ENCODE data around the gene PHOX2B.
"Not testable (repeated sequence)": the region's sequence is repeated elsewhere in the genome, so short reads cannot be mapped to it uniquely, and the experiment has no call there.

Gene PHOX2B

DNA sequence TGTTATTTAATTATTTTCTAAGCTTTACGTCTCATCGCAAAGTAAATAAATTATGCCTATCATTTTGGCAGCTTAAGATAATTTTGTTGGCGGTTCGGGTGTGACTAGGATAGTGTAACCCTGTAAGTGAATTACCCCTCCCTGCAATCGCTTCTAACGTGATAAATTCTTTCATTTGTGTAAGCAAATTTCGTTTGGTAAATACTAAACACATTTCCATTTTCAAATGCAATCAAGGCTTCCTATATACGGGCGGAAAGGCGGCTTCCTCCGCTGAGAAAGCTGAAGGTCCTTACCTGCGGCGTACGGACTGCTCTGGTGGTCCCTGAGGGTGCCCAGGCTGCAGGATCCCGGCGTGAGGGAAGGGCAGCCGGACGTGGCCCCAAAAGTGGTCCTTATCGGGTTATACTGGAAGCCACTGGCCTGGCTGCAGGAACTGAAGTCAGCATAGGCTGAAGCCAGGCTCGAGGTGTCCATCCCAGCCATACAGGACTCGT is 403 bp downstream of the PHOX2B start:
- no peak for DNase-seq (ENCODE audit: low spot score)

DNA sequence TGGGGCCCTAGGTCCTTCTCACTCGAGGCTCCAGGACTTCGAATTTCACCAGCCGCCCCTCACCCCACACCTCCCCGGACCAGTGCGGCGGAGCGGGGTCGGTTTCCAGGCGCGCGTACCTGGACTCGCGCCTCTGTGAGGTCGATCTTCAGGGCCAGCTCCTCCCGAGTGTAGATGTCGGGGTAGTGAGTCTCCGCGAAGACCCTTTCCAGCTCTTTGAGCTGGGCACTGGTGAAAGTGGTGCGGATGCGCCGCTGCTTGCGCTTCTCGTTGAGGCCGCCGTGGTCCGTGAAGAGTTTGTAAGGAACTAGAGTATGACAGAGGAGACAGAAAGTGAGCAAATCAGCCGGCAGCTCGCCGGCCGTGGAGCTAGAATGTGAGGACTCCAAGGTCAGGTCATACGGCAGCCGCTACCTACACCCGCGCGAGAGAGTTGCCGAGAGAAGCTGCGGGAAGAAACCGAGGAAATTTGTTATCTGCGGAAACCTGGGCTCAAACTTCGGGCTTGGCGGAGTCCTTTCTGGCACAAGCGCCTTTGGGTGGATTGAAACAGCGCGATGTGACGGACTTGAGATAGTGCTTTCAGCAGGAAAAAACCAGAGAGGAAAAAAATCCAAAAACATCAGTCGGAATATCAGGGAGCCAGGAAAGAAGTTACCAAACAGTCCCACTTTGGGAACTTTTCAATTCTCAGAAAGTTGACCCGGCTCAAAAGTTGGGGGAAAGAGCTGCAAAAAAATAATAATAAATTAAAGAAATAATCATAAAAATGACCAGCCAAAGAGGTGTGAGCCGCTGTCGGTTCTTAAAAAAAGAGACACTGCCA is 1.1 kb downstream of the PHOX2B start:
- DNase-seq (ENCODE audit: low spot score): no peak

DNA sequence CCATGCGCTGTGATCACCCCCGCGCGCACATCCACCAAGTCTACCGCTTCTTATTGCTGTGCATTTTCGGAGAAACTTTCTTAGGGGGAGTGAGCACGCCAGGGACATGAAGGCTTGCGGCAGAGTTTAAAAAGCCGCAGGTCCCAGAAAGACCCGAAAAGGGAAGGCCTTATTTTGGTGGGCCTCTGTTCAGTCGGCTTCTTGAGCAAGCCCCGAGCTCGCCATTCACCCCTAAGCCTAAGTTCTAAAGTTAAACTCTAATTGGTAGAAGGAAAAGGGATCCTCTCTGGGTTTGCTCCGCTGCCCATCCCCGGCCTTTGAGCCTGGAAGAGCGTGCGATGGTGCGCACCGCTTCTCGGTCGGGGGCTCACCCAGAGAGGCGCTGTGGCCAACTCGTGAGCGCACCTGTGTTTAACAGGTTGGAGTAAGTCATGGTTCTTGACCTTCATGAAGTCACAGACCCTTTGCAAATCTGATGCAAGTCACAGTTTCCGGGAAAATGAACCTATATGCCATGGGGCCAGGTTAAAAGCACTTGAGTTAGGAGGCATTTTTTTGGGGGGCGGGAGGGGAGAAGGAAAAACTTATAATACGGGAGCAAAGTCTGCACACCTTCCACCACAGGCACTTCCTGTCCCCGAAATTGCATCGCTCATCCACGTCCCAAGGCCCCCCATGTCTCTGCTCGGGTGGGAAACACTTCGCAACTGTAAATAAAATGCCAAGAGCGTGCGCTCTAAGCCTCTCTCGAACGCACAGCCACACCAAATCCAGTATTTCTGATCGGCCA is 1.9 kb downstream of the PHOX2B start:
- DNase-seq (ENCODE audit: low spot score): no peak

DNA sequence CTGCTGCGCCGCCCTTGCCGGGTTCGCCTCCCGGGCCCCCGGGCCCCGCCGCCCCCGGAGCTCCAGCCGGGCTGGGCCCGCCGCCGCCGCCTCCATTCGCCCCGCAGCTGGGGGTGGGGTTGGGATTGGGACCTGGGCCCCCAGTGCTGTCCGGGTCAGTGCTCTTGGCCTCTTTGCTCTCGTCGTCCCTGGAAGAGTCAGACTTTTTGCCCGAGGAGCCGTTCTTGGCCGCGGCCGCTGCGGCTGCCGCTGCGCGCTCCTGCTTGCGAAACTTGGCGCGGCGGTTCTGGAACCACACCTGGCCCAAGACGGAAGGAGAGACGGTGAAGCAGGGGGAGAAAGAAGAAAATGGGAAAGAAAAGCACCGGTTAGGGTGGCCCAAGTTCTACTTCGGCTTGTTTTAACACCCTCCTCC is 2.5 kb downstream of the PHOX2B start:
- DNase-seq (ENCODE audit: low spot score): no peak

DNA sequence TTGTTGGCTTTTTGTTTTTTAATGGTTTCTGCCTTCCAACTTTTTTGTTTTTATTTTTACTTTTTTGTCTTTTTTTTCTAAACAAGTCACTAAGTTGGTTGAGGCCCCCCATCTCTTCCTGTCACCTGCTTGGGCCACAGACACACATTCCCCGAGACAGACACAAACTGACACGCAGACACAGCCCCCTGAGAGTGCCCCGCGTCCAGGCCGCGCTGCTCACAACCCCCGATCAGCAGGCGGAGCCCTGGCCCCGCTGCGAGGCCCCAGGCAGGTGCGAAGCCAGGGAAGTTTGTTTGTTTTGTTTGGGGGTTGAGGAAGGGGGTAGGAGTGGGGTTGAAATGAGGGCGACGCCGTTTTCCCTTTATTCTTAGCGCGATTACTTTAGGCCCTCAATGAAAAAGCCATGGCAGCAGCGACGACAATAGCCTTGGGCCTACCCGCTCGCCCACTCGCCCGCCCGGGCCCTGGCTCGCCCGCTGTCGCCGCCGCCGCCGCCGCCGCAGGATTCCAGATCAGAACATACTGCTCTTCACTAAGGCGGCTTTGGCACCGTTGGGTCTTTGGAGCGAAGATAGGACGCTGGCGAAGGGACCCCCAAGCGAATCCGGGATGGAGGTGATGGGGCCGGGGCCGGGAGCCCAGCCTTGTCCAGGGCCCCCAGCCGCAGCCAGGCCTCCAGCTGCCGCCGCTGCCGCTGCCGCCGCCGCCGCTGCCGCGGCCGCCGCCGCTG is 3.1 kb downstream of the PHOX2B start:
- no peak for DNase-seq (ENCODE audit: low spot score)

DNA sequence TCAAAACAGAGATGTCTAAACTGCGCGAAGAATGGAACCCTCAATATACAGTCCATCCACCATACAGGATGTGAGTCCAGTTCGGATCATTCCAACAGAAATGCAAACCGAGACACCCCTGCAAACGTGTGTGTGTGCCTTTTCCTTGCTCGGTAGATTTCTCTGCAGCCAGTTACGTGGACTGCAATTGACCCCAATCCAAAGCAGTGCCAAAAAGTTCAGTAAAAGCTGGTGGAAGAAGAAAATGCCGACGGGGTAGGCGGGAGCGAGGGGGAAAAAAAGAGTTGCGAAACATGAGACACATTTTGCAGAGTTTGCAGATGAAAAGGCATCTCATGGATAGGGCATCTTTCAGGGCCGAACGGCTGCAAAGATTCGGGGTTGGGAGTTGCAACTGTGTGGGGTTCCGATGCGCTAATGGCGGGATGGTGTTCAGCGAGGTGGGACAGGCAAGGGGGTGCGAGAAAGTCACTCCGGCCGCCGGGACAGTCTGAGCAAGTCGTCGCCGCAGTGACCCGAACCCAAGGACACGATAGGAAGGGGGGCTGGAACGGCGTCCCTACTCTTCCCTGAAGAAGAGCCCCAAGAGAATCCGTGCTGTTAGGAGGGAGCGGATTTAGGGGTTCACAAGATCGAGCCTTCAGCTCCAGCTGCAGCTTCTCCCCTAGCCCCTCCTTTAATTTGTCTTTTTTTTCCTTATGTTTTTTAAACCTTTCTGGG is 3.8 kb downstream of the PHOX2B start:
- DNase-seq (ENCODE audit: low spot score): no peak

DNA sequence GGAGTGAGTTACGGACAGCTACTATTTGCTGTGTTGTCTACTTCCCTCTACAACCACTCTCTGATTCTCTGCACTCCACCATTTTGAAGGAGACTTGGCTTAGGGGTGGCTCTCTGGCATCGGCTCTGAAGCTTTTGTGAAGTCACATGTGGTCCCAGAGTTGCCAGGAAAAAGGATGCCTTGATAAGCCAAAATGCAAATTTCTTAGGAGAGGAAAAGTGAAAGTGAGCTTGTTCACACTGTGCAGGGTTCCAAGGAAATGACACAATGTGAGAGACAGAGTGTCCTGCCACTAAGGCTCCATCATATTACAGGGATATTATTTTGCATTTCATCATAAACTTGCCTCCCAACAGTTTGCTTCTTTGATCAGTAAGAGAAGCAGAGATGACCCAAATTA is 7.2 kb downstream of the PHOX2B start:
- no peak for DNase-seq (ENCODE audit: low spot score)

DNA sequence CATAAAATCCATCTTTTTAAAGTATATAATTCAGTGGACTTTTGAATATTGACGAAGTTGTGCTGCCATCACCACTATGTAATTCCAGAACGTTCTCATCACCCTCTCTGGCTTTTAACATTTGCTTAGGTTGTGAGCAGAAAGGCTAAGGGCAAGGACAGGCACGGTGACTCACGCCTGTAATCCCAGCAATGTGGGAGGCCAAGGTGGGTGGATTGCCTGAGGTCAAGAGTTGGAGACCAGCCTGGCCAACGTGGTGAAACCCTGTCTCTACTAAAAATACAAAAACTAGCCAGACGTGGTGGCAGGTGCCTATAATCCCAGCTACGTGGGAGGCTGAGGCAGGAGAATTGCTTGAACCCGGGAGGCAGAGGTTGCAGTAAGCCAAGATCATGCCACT is 11.0 kb downstream of the PHOX2B start:
- DNase-seq (ENCODE audit: low spot score): not testable (repeated sequence)

DNA sequence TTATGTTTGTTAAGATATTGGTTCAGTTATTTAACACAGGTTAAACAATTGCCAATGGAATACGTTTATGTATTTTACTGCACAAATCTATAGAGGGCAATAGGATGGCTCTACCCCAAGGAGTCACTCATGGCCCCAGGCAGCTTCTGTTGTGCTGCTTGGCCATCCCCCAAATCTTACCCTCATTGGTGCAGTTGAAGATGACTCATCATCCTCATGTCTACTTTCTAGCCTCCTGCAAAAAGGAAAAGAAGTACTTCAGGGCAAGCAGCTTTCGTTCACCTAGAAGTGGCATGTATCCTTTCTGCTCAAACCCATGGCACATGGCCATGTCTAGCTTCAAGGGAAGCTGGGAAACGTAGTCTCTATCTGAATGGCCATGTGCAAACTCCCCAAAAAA is 14.2 kb downstream of the PHOX2B start:
- no peak for DNase-seq (ENCODE audit: low spot score)

DNA sequence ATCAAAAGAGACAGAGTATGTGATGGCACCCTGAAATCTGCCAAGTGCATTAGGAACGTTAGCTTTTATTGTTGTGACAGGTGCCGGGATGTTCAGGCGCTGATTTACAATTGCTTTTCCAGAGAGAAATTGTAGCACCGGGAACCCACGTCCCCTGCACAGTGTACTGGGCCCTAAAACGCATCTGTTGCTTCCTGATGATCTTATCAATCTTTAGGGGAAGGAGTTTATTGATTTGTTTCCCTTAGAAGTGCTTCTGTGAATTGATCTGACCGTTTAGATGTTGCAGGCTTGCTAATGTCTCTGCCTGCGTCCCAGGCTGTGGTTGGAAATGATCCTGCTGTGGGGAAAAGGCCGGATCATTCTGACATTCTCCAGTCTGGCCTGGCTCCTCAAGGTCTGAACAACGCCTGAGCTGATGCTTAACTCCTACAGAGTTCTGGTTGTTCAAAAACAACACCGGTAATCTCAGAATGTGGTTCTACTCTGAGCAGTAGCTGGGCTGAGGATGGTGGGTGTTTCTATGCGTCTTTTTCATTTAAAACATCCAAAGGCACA is 16.9 kb downstream of the PHOX2B start:
- DNase-seq (ENCODE audit: low spot score): no peak

DNA sequence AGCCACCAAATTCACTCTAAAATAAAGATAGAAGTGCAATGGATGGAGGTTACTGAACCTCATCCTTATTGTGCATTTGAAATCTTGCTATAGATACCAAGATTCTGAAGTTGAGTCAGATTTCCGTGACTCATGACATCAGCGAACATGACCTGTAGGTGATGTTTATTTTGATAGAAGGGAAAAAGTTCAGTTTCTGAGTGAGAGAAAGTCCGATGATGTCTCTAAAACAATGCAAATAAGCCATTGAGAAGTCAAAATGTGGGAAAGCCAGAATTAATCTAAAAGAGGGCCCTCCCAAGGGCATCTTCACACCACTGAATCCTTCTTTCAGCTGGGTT is 20.0 kb downstream of the PHOX2B start:
- DNase-seq (ENCODE audit: low spot score): no peak

DNA sequence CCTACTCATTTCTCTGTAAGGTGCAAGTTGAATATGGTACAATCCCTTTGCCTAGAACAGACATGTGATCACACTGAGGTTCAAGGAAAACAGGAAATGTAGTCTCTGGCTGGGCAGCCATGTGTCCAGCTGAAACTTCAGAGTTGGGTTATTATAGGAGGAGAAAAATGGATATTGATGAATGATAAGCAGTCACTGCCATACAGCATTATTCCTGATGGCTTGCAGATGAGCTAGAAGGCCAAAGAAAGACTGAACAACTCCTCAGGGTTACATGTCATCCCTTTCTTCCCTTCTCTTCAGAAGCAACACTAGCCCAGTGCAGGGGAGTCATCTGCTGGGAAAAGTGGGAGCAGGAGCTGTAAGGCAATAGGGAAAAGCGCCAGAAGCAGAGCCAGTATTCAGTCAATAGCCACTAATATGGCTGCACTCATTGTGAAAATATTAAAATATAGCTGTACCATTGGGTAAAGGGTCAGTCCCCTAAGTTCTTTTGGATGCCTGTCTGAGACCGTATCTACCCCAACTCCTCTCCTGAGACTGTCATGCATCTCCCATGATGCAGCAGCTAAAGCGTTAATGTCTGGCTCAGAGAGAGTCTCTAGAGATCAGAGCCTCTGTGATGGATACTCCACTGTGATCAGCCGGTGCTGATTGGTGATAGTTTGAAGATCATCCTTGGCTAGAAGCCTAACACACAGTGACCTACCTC is 20.5 kb downstream of the PHOX2B start:
- DNase-seq (ENCODE audit: low spot score): no peak

DNA sequence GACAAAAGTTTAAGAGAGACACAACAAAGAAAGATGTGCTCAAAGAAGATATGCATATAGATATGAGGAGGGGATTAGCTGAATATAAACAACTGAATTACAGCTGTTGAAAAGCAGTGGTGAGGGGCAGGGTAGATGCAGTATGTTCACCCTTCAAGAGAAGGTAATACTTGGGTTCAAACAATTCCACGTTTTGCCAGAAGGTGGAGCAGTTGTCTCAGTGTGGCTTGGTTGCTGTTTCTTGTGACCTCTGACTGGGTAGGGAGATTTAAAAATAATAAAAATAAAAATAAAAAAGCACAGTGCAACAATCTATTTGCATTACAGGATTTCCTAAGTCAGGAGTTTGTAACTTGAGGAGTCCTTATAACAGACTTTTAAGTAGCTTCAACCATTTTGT is 23.3 kb downstream of the PHOX2B start:
- DNase-seq (ENCODE audit: low spot score): no peak

DNA sequence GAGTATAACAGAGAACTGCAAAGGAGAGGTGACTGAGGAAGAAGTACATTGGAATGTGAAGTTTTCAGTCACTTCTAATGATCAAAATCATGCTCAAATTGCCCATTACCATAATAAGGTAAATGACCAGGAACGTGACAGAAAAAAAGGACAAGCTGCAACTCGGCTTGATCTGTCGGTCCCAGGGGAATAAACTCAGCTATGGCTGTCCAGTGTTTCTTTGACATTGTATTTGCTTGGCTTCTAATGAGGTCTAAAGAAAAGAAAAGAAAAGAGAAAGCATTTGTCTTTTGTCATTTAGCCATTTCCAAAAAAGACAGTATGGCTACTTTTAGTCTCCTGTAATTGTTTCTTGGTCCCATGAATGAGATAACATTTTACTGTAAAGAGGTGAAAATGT is 25.2 kb downstream of the PHOX2B start:
- no peak for DNase-seq (ENCODE audit: low spot score)

DNA sequence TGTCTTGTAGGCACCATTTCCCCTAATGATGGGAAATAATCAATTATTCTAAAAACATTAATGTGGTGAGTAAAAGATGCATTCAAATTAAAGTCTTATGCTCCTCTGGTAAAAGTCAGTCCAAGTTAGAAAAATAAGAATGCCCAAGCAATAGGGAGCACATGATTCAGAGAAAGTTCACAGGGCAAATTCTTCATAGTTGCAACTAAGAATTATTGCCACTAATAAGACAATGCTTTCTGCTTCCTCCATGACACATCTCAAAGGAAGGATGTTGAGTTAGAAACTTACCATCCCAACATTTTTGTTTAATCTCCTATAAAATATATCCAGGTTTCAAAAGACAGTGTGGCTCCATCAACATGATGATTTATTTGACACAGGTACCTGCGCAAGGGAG is 26.3 kb downstream of the PHOX2B start:
- DNase-seq (ENCODE audit: low spot score): no peak

DNA sequence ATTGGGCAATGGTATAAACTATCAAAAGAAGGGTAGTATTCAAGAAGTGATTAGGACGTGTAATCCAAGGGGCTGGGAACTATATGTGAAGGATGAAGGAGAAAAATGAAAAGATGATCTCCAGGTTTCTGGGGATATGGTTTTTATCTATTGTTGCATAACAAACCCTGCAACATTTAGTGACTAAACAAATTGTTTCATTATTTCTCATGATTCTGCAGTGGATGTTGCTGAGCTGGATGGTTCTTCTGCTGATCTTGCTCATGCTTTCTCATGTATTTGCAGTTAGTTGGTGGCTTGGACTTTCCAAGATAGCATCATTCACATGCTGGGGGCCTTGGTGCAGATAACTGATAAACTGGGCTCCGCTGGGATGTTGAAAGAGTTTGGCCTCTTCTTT is 29.1 kb downstream of the PHOX2B start:
- no peak for DNase-seq (ENCODE audit: low spot score)

DNA sequence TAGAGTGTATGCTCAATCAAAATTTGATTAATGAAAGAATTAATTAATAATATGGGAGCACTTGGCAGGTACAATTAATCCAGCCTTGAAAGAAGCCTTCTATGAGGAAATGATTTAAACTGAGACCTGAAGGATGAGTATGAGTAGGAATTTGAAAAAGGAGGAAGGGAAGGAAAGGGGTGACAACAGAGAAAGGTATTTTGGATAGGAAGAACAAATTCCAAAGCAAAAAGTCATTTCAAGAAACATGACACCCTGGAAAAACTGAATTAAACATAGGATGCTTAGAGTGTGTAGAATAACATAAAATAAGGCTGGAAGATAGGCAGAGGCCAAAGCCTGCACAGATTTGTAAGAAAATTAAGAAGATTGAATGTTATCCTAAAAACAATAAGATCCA is 29.6 kb downstream of the PHOX2B start:
- DNase-seq (ENCODE audit: low spot score): no peak

DNA sequence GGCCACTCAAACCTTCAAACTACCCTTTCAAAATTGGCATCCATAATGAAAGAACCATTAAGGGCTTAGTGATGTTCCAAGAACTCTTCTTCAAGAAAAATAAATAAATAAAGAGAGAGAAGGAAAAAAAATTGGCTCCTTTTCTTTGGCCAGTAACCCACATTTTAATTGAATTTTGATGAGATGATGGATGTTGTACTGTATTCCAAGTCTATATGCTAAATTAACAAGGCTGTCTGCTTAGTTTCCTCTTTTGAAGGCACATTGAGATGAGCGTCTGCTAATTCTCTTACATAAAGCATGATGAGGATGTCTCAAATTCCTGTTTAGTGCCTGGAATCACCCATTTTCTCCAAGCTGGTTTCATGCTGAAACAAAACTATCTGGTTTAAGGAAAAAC is 33.4 kb downstream of the PHOX2B start:
- no peak for DNase-seq (ENCODE audit: low spot score)

DNA sequence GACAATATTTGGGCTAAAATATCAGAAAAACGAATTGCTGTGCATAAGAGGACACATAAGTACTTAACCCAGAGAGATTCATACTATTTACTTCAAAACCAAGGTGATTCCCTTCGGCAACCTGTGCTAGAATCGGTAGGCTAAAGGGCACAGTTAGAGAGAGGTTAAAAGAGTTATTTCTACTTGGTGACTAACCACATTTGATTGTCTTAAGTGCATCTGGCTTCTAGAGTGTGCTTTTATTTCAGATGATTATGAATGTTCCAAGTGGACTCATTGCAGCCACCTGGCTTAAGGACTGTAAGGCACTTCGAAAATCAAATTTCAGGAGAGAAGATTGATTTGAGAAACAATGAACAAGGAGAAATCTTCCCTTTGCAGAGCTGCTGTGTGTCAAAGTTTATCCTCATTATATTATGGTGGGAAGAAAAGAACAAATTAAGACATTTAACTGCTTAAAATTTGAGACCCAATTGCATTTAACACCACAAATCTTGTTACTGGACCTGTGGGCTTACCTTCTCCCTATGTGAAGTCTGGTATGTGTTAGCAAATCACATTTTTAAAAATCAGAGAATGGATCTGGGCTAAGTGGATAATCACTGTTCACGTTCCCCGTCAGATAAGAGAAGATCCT is 34.0 kb downstream of the PHOX2B start:
- DNase-seq (ENCODE audit: low spot score): no peak

DNA sequence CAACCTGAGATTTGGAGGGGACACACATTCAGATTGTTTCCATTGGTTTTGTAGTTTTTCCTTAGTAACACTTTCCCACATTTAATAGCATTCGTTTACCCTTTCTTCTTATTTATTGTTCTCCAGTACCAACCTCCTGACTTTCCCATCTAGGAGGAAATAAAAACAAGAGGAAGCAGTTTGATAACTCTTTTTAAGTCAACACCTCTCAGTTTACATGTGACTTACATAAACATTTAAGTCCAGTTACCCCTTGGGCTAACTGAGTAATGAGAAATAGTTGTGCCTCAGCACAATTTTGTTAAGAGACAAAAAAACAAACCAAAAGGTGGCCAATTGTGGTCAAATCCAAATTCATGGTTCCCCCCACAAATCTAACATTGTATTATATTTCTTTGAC is 34.8 kb downstream of the PHOX2B start:
- no peak for DNase-seq (ENCODE audit: low spot score)

DNA sequence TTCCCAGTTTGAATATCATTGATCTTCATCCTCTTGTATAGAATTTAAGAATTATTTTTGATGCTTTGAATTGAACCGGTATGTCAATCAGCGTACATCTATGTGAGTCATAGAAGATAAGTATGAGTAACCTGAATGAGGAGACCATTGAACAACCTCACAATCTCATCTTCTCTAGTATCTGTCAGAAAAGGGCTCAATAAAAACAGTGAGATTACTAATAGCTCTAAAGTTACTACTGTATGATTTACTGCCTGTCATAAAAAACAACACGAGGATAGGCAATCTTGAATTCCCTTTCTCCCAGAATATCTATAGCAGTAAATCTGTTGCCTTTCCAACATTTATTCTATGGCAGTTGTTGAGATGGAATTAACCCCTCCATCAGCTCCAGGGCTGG is 36.1 kb downstream of the PHOX2B start:
- DNase-seq (ENCODE audit: low spot score): no peak
